Measurements from ENCODE around the gene PPM1H. TPM values are rescaled to one million over a fixed set of nuclear protein-coding genes. Genes with fewer than 3 reads are reported as not detected.

Gene PPM1H
- total and polyA plus RNA-seq, 2 of the 8 experiments (the other 6 are each of a cell fraction or from before 2014, with no cell fraction given), result 16.4 to 36.1 TPM

DNA sequence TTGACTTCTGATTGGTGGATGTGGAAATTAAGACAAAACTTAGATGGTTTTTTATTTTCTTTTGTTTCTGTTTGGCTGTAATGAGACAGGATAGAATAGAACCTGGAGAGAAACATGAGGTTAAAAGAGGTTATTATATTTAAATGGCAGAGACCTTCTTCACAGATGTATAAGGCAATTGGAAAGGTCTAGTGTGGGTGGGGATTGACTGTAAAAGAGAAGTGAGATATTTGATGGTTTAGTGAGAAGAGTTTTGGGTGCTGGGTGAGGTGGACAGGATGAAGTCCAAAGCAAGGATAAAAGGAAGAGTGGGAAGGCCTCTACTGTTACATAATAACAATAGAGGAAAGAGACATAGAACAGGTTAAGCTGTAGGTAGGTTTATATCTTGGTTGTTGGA lies 43.8 kb upstream of the PPM1H start (continued):
- TF ChIP-seq, protein P1, sequence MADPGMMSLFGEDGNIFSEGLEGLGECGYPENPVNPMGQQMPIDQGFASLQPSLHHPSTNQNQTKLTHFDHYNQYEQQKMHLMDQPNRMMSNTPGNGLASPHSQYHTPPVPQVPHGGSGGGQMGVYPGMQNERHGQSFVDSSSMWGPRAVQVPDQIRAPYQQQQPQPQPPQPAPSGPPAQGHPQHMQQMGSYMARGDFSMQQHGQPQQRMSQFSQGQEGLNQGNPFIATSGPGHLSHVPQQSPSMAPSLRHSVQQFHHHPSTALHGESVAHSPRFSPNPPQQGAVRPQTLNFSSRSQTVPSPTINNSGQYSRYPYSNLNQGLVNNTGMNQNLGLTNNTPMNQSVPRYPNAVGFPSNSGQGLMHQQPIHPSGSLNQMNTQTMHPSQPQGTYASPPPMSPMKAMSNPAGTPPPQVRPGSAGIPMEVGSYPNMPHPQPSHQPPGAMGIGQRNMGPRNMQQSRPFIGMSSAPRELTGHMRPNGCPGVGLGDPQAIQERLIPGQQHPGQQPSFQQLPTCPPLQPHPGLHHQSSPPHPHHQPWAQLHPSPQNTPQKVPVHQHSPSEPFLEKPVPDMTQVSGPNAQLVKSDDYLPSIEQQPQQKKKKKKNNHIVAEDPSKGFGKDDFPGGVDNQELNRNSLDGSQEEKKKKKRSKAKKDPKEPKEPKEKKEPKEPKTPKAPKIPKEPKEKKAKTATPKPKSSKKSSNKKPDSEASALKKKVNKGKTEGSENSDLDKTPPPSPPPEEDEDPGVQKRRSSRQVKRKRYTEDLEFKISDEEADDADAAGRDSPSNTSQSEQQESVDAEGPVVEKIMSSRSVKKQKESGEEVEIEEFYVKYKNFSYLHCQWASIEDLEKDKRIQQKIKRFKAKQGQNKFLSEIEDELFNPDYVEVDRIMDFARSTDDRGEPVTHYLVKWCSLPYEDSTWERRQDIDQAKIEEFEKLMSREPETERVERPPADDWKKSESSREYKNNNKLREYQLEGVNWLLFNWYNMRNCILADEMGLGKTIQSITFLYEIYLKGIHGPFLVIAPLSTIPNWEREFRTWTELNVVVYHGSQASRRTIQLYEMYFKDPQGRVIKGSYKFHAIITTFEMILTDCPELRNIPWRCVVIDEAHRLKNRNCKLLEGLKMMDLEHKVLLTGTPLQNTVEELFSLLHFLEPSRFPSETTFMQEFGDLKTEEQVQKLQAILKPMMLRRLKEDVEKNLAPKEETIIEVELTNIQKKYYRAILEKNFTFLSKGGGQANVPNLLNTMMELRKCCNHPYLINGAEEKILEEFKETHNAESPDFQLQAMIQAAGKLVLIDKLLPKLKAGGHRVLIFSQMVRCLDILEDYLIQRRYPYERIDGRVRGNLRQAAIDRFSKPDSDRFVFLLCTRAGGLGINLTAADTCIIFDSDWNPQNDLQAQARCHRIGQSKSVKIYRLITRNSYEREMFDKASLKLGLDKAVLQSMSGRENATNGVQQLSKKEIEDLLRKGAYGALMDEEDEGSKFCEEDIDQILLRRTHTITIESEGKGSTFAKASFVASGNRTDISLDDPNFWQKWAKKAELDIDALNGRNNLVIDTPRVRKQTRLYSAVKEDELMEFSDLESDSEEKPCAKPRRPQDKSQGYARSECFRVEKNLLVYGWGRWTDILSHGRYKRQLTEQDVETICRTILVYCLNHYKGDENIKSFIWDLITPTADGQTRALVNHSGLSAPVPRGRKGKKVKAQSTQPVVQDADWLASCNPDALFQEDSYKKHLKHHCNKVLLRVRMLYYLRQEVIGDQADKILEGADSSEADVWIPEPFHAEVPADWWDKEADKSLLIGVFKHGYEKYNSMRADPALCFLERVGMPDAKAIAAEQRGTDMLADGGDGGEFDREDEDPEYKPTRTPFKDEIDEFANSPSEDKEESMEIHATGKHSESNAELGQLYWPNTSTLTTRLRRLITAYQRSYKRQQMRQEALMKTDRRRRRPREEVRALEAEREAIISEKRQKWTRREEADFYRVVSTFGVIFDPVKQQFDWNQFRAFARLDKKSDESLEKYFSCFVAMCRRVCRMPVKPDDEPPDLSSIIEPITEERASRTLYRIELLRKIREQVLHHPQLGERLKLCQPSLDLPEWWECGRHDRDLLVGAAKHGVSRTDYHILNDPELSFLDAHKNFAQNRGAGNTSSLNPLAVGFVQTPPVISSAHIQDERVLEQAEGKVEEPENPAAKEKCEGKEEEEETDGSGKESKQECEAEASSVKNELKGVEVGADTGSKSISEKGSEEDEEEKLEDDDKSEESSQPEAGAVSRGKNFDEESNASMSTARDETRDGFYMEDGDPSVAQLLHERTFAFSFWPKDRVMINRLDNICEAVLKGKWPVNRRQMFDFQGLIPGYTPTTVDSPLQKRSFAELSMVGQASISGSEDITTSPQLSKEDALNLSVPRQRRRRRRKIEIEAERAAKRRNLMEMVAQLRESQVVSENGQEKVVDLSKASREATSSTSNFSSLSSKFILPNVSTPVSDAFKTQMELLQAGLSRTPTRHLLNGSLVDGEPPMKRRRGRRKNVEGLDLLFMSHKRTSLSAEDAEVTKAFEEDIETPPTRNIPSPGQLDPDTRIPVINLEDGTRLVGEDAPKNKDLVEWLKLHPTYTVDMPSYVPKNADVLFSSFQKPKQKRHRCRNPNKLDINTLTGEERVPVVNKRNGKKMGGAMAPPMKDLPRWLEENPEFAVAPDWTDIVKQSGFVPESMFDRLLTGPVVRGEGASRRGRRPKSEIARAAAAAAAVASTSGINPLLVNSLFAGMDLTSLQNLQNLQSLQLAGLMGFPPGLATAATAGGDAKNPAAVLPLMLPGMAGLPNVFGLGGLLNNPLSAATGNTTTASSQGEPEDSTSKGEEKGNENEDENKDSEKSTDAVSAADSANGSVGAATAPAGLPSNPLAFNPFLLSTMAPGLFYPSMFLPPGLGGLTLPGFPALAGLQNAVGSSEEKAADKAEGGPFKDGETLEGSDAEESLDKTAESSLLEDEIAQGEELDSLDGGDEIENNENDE (IDR thresholded peaks at IDR 0.05; ENCODE audit: insufficient replicate concordance, low read length), result no peak
- TF ChIP-seq SP4 (IDR thresholded peaks at IDR 0.05; ENCODE audit: low read length) (no peak), NRF1 (IDR thresholded peaks at IDR 0.05; ENCODE audit: low read depth, low read length) (no peak), ASH2L (IDR thresholded peaks at IDR 0.05; ENCODE audit: low read length) (no peak), FOSL1 (IDR thresholded peaks at IDR 0.05; ENCODE audit: insufficient read depth, low read depth, low read length) (no peak), SUZ12 (IDR thresholded peaks at IDR 0.05; ENCODE audit: low read length) (no peak), TBP (IDR thresholded peaks at IDR 0.05; ENCODE audit: low read depth, low read length) (no peak), JUND (IDR thresholded peaks at IDR 0.05; ENCODE audit: low read length) (no peak), KDM5A (IDR thresholded peaks at IDR 0.05; ENCODE audit: low read length) (no peak), RNF2 (IDR thresholded peaks at IDR 0.05; ENCODE audit: borderline replicate concordance, low read depth, low read length, missing control alignments, poor library complexity, severe bottlenecking) (no peak), CEBPB (IDR thresholded peaks at IDR 0.05; ENCODE audit: low read depth, low read length) (no peak), BCL11A (IDR thresholded peaks at IDR 0.05; ENCODE audit: low read depth in 2 of 2, low read length in 2 of 2) (no peak), KDM4A (IDR thresholded peaks at IDR 0.05; ENCODE audit: low read depth, low read length, severe bottlenecking) (no peak)
